ENCODE measurements around the gene ANKRD55. TPM values are rescaled to one million over a fixed set of nuclear protein-coding genes. Genes with fewer than 3 reads are reported as not detected.
A peak's percentile ranks its signal among the peaks of the same experiment; 100 is the strongest.

Gene ANKRD55
- total RNA-seq = under 0.01 and 0.32 TPM in 2 replicates

DNA sequence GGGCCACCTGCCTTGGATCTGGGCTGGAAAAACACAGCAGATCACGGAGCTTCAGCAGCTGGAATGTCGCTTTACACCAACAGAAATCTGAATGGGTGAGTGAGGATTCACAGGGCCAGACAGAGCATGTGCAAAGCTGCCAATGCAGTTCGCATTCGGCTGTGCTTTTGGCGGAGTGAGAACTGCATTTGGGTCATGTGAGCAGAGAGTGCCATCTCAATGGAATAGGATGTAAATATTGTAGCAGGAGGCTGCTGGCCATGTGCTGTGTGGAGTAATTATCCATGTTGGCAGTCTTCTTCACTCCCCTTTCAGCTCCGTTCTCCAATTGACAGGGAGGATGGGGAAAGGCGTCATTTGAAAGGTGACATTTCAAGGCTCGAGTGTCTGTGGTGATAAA lies at the start of gene ANKRD55:
Gene ANKRD55 (minus strand): TSS at position 101 of the 400 bp plus-strand sequence. CDS start 417 bp downstream, outside the sequence.
- H3K4me3 ChIP-seq (ENCODE audit: low read depth, low read length) = no peak within 1 kb of the TSS
- TF ChIP-seq, protein P1, sequence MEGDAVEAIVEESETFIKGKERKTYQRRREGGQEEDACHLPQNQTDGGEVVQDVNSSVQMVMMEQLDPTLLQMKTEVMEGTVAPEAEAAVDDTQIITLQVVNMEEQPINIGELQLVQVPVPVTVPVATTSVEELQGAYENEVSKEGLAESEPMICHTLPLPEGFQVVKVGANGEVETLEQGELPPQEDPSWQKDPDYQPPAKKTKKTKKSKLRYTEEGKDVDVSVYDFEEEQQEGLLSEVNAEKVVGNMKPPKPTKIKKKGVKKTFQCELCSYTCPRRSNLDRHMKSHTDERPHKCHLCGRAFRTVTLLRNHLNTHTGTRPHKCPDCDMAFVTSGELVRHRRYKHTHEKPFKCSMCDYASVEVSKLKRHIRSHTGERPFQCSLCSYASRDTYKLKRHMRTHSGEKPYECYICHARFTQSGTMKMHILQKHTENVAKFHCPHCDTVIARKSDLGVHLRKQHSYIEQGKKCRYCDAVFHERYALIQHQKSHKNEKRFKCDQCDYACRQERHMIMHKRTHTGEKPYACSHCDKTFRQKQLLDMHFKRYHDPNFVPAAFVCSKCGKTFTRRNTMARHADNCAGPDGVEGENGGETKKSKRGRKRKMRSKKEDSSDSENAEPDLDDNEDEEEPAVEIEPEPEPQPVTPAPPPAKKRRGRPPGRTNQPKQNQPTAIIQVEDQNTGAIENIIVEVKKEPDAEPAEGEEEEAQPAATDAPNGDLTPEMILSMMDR (IDR thresholded peaks at IDR 0.05; ENCODE audit: insufficient read depth, low read depth, low read length) = no peak
- peak; percentile 3 for DNase-seq (ENCODE audit: low read depth)

DNA sequence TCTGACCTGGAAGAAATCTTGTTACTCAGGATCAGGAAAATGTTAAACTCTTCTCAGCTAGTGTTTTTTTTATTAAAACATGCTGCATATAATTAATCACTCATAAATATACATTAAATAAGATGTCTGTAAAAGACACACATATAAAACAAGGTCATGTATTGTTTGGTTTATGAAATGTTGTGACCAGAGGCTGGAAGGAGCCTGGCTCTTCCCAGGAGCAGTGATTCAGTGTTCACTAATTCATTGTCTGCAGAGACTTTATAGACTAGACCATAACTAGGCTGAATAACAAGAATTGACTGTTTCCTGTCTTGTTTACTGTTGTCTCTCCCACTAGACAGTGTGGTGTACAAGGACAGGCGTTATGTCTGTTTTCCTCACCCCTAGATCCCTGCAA lies 49.1 kb upstream of the ANKRD55 start:
- peak; percentile 39 for DNase-seq (ENCODE audit: low read depth)
- TF ChIP-seq, protein P1 (IDR thresholded peaks at IDR 0.05; ENCODE audit: insufficient read depth, low read depth, low read length) = no peak
- H3K4me3 ChIP-seq (ENCODE audit: low read depth, low read length) = no peak overlapping the region

DNA sequence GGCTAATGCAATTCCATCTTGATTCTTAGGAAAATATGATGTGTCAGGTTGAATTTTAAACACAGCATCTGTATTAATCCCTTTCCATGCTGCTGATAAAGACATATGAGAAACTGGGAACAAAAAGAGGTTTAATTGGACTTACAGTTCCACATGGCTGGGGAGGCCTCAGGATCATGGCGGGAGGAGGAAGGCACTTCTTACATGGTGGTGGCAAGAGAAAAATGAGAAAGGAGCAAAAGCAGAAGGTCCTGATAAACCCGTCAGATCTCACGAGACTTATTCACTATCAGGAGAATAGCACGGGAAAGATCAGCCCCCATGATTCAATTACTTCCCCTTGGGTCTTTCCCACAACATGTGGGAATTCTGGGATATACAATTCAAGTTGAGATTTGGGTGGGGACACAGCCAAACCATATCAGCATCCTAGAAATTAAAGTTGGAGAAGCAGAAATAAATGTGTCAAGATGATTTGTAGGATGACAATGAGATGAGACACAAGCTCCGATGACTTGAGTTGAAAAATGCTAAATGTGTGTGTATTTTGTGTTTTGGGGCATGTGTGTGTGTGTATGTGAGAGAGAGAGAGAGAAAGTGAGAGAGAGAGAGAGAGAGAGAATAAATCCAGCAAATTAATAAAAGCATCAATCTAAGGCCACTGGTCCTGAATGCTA lies 48.5 kb upstream of the ANKRD55 start:
- H3K4me3 ChIP-seq (ENCODE audit: low read depth, low read length) = no peak overlapping the region
- TF ChIP-seq, protein P1 (IDR thresholded peaks at IDR 0.05; ENCODE audit: insufficient read depth, low read depth, low read length) = no peak
- no peak for DNase-seq (ENCODE audit: low read depth)

DNA sequence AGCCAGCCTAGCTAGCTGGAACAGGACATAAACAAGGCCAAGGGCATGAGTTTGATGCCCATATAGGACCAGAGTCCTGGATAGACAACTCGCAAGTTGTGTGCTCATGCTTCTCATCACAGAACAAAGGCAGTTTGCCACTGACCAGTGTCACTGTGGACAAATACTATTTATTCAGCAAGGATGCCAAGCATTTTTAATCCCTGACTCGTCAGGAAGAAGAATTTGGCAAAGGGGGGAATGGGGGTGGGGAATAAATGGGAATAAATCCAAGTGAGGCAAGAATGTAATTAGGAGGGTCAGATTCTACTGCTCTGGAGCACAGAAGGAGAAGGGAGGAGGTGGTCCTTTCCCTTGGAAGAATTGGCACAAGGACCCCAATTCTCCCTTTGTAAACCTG lies 46.8 kb upstream of the ANKRD55 start:
- H3K4me3 ChIP-seq (ENCODE audit: low read depth, low read length) = no peak overlapping the region
- TF ChIP-seq, protein P1 (IDR thresholded peaks at IDR 0.05; ENCODE audit: insufficient read depth, low read depth, low read length) = no peak
- DNase-seq (ENCODE audit: low read depth) = no peak

DNA sequence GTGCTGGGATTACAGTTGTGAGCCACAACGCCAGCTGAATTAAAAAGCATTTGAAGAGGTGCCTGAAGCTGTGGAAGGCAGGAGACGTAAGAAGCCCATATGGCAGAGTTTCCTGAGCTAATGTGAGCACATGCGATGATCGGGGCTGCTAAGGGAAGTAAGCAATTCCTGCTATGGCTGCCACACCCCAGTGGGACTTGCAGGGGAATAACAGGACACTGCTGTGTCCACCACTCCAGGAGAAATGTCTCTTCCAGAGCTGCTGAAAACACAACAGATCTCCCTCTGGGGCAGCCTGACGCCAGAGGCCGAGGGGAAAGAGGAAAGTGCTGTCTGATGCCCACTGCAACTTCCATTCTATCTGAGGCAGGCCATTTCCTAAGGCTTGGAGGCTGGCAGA lies 46.2 kb upstream of the ANKRD55 start:
- DNase-seq (ENCODE audit: low read depth) = no peak
- TF ChIP-seq, protein P1 (IDR thresholded peaks at IDR 0.05; ENCODE audit: insufficient read depth, low read depth, low read length) = no peak

DNA sequence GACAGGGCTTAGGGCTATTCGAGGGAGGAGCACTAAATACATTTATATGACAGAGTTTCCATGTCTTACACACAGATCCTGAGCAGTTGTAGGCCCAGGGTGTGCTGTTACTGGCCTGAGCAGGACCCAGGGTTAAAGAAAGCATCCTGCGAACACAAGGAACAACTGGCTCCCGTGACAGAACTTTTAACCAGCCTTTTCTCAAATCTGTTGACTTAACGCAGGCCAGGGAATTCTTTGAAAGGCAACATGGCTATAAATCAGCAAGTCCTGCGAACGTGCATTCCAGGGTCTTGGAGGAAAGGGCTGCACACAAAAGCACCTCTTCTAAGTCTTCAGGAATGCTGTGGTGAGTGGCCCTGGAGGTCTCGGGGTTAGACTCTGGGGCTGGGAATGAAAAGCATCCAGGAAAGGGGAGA lies 45.2 kb upstream of the ANKRD55 start:
- peak; percentile 97 for DNase-seq (ENCODE audit: low read depth)
- TF ChIP-seq, protein P1 (IDR thresholded peaks at IDR 0.05; ENCODE audit: insufficient read depth, low read depth, low read length) = no peak
- H3K4me3 ChIP-seq (ENCODE audit: low read depth, low read length) = no peak overlapping the region

More for the DNA sequence above, 46.2 kb upstream of the ANKRD55 start:
- H3K4me3 ChIP-seq (ENCODE audit: low read depth, low read length) = no peak overlapping the region

DNA sequence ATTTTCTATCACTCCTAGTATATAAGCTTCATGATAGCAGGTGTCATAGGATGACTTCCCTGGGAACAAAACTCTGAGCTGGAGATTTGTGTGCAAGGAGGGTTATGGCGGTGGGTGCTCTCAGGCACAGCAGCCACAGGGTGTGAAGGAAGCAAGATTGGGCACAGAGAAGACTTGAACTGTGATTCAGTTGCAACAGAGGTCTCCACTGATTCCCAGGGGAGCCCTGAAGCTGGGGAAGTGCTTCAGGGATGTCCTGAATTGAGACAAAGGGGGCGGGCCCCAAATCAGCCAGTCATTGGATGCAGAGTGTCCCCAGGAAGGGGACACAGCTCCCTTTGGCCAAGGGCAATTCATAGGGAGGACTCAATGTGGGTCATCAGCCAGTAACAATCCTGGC lies 44.4 kb upstream of the ANKRD55 start:
- DNase-seq (ENCODE audit: low read depth) = no peak
- TF ChIP-seq, protein P1 (IDR thresholded peaks at IDR 0.05; ENCODE audit: insufficient read depth, low read depth, low read length) = no peak
- no peak overlapping the region for H3K4me3 ChIP-seq (ENCODE audit: low read depth, low read length)

Data from fibroblast of villous mesenchyme (primary cell).